HCT116 (cell line): ENCODE data around the gene BTBD9. TPM values are rescaled to one million over a fixed set of nuclear protein-coding genes. Genes with fewer than 3 reads are reported as not detected.

Experiments
- ATAC-seq: fragments of 200-7000 bp; cut with Tn5 transposase; 2 replicates; pipeline ENCODE4 v1.9.1; 2020; ENCODE audit warnings: mild to moderate bottlenecking, moderate library complexity
- BruUV-seq: library from RNA; stranded (reverse); fragments of 400-500 nt; replicated peaks from 2 replicates; lab custom pipeline; 2021; lab: Mats Ljungman, UMichigan
- CTCF ChIA-PET: fragments of 300-600 bp; sonication (Branson Sonifier 250); formaldehyde crosslinking; loops from one replicate; lab custom pipeline; 2021; ENCODE audit warnings: antibody characterized with exemption; lab: Charles Lee
- POLR2A ChIA-PET: fragments of 300-600, 350-600 bp; sonication (Branson Sonifier 250); formaldehyde crosslinking; loops from one replicate; lab custom pipeline; 2021; ENCODE audit warnings: antibody characterized with exemption; lab: Charles Lee
- RAD21 ChIA-PET, 2 experiments: fragments of 300-600 bp; sonication (Branson Sonifier 250); formaldehyde crosslinking; loops; one replicate each; lab custom pipeline; 2023; ENCODE audit warnings: low total read pairs in 2 of 2; ENCODE audit not compliant: uncharacterized antibody in 2 of 2, unreplicated experiment in 2 of 2, low non-redundant PET in 1 of 2; lab: Charles Lee
- DNase-seq: peaks from one replicate; pipeline ENCODE4 v3.0.0-alpha.2; 2010; ENCODE audit warnings: low read depth, low spot score
- H2AFZ ChIP-seq: fragments of 200-600 bp; shearing (Covaris generic), sonication (generic); 2 replicates; pipeline ENCODE4 v1.6.1; 2017; ENCODE audit warnings: low read depth, mixed run types, mixed read lengths, antibody characterized with exemption, low read length; ENCODE audit not compliant: poor library complexity, severe bottlenecking
- H3K27ac ChIP-seq: 2 replicates; pipeline ENCODE4 v1.5.1; 2012; ENCODE audit warnings: low read depth, low read length
- H3K27me3 ChIP-seq: fragments of 200-600 bp; sonication (generic); 2 replicates; pipeline ENCODE4 v1.6.1; 2016; ENCODE audit warnings: mixed run types, low read length, mixed read lengths; ENCODE audit not compliant: insufficient read depth
- H3K36me3 ChIP-seq, 2 experiments: fragments of 200-500 bp in 1 of 2; fragments of 200-600 bp in 1 of 2; sonication (Bioruptor generic) in 1 of 2; sonication (generic) in 1 of 2; 2 replicates each; pipeline versions ENCODE4 v1.5.1 to v1.6.1; 2014 to 2016; ENCODE audit warnings: low read length in 2 of 2, inconsistent platforms in 1 of 2, mixed read lengths in 1 of 2, mixed run types in 1 of 2; ENCODE audit not compliant: insufficient read depth in 2 of 2, control insufficient read depth in 1 of 2
- H3K4me1 ChIP-seq, 2 experiments: fragments of 200-600 bp in 1 of 2; sonication (generic) in 1 of 2; 2 replicates each; pipeline versions ENCODE4 v1.5.1 to v1.6.1; 2012 to 2017; ENCODE audit warnings: low read length in 2 of 2, inconsistent platforms in 1 of 2, mild to moderate bottlenecking in 1 of 2, mixed read lengths in 1 of 2, mixed run types in 1 of 2, moderate library complexity in 1 of 2; ENCODE audit not compliant: insufficient read depth in 2 of 2, control insufficient read depth in 1 of 2
- H3K4me2 ChIP-seq: fragments of 200-600 bp; sonication (generic); 2 replicates; pipeline ENCODE4 v1.6.1; 2017; ENCODE audit warnings: mixed run types, low read length, mixed read lengths
- H3K4me3 ChIP-seq, 2 experiments: fragments of 200-600 bp in 1 of 2; sonication (generic) in 1 of 2; replicated peaks in 1 of 2; 2 replicates each; pipeline ENCODE4 v1.5.1; 2011 to 2016; ENCODE audit warnings: low read length in 2 of 2, control low read depth in 1 of 2, low read depth in 1 of 2, mild to moderate bottlenecking in 1 of 2, mixed read lengths in 1 of 2, mixed run types in 1 of 2
- H3K79me2 ChIP-seq: fragments of 200-600 bp; sonication (generic); 2 replicates; pipeline ENCODE4 v1.6.1; 2017; ENCODE audit warnings: mild to moderate bottlenecking, mixed run types, low read length, moderate library complexity, mixed read lengths; ENCODE audit not compliant: insufficient read depth
- H3K9ac ChIP-seq: fragments of 200-600 bp; sonication (generic); 2 replicates; pipeline ENCODE4 v1.6.1; 2016; ENCODE audit warnings: low read length, mixed read lengths
- H3K9me2 ChIP-seq: fragments of 200-600 bp; sonication (generic), shearing (Covaris generic); 2 replicates; pipeline ENCODE4 v1.6.1; 2017; ENCODE audit warnings: mixed run types, mild to moderate bottlenecking, moderate library complexity; ENCODE audit not compliant: insufficient read depth
- H3K9me3 ChIP-seq, 2 experiments: fragments of 200-500 bp in 1 of 2; fragments of 200-600 bp in 1 of 2; sonication (Bioruptor generic) in 1 of 2; sonication (generic) in 1 of 2; 2 replicates each; pipeline ENCODE4 v1.6.1; 2014 to 2017; ENCODE audit warnings: low read length in 2 of 2, mixed read lengths in 2 of 2, inconsistent platforms in 1 of 2, low read depth in 1 of 2, mild to moderate bottlenecking in 1 of 2, mixed run types in 1 of 2, moderate library complexity in 1 of 2; ENCODE audit not compliant: control insufficient read depth in 1 of 2, insufficient read depth in 1 of 2
- H4K20me1 ChIP-seq: fragments of 200-600 bp; sonication (generic), shearing (Covaris generic); 2 replicates; pipeline ENCODE4 v1.6.1; 2017; ENCODE audit warnings: mixed run types, mild to moderate bottlenecking, moderate library complexity; ENCODE audit not compliant: insufficient read depth
- ATF3 ChIP-seq: IDR thresholded peaks from 2 replicates; pipeline ENCODE4 v1.6.1; 2012
- CBX3 ChIP-seq: IDR thresholded peaks from 2 replicates; pipeline ENCODE4 v1.6.1; 2012; ENCODE audit warnings: low read depth
- CTCF ChIP-seq, 3 experiments: fragments of 200-600 bp in 1 of 3; sonication (generic) in 1 of 3; IDR thresholded peaks in 2 of 3; conservative IDR thresholded peaks in 1 of 3; 2 replicates each; pipeline ENCODE4 v1.5.1; 2012 to 2017; ENCODE audit warnings: low read depth in 2 of 3, low read length in 2 of 3, antibody characterized with exemption in 1 of 3, borderline replicate concordance in 1 of 3, control low read depth in 1 of 3, mild to moderate bottlenecking in 1 of 3, mixed read lengths in 1 of 3, mixed run types in 1 of 3, moderate library complexity in 1 of 3; ENCODE audit not compliant: insufficient read depth in 1 of 3
- ELF1 ChIP-seq: IDR thresholded peaks from 2 replicates; pipeline ENCODE4 v1.6.1; 2012; ENCODE audit warnings: low read depth, borderline replicate concordance
- FOSL1 ChIP-seq: IDR thresholded peaks from 2 replicates; pipeline ENCODE4 v1.6.1; 2012; ENCODE audit warnings: low read depth
- JUND ChIP-seq: IDR thresholded peaks from 2 replicates; pipeline ENCODE4 v1.6.1; 2012
- MAX ChIP-seq: IDR thresholded peaks from 2 replicates; pipeline ENCODE4 v1.6.1; 2012
- POLR2A ChIP-seq: IDR thresholded peaks from 2 replicates; pipeline ENCODE4 v1.7.0; 2011; ENCODE audit warnings: borderline replicate concordance; ENCODE audit not compliant: insufficient read depth, insufficient read length; ENCODE audit errors: extremely low read depth
- REST ChIP-seq: IDR thresholded peaks from 2 replicates; pipeline ENCODE4 v1.6.1; 2012; ENCODE audit warnings: low read depth
- SIN3A ChIP-seq: IDR thresholded peaks from 2 replicates; pipeline ENCODE4 v1.6.1; 2012; ENCODE audit warnings: low read depth
- SP1 ChIP-seq: IDR thresholded peaks from 2 replicates; pipeline ENCODE4 v1.6.1; 2012; ENCODE audit warnings: low read depth
- SRF ChIP-seq: IDR thresholded peaks from 2 replicates; pipeline ENCODE4 v1.6.1; 2012; ENCODE audit warnings: low read depth
- TCF7L2 ChIP-seq: IDR thresholded peaks from 2 replicates; pipeline ENCODE4 v1.7.0; 2011; ENCODE audit warnings: borderline replicate concordance, inconsistent platforms; ENCODE audit not compliant: insufficient read depth, insufficient read length; ENCODE audit errors: extremely low read depth
- YY1 ChIP-seq: IDR thresholded peaks from 2 replicates; pipeline ENCODE4 v1.6.1; 2011; ENCODE audit warnings: low read length, low read depth, moderate library complexity, mild to moderate bottlenecking; ENCODE audit not compliant: insufficient replicate concordance; ENCODE audit errors: extremely low read depth
- ZBTB33 ChIP-seq: IDR thresholded peaks from 2 replicates; pipeline ENCODE4 v1.6.1; 2011; ENCODE audit warnings: mild to moderate bottlenecking, low read length, moderate library complexity; ENCODE audit not compliant: insufficient replicate concordance; ENCODE audit errors: extremely low read depth
- intact Hi-C: fragments of 100-400 bp; cut with micrococcal nuclease; formaldehyde crosslinking; loops from 2 replicates; pipeline ENCODE4 v1.10.0; 2022
- total RNA-seq: library from RNA; stranded (reverse); gene quantifications from one replicate; pipeline ENCODE4 v1.2.1, GENCODE V29; 2021; ENCODE audit not compliant: unreplicated experiment

Gene BTBD9
- total RNA-seq, 1 experiment from 2014 or later, result 10.9 TPM

- TF ChIP-seq YY1, result no peak
- TF ChIP-seq JUND, result no peak
- TF ChIP-seq, all 23 proteins: peak for 0
These were observed 319.4 kb downstream of the BTBD9 start (continued) for GRCh38 chr6:38320358-38320757.

- RAD21 ChIA-PET, result interaction anchor here (0.5 to 0.6 kb wide), 2 partner anchors 10 to 877 kb away, joined by 3 read pairs; no protein-coding TSS in a partner anchor
- CTCF ChIA-PET, result no interaction called here
- no peak for ATAC-seq
- TF ChIP-seq SIN3A (no peak), ATF3 (no peak), ELF1 (no peak), JUND (no peak), MAX (no peak), TCF7L2 (no peak), FOSL1 (no peak), REST (no peak), SP1 (no peak), ZBTB33 (no peak), CBX3 (no peak), SRF (no peak), CTCF (IDR thresholded peaks at IDR 0.05 in 2 of 3, conservative IDR thresholded peaks at IDR 0.05 in 1 of 3; ENCODE audit: borderline replicate concordance in 1 of 3, insufficient read depth in 1 of 3, low read depth in 2 of 3, low read length in 2 of 3) (no peak), YY1 (no peak), POLR2A (no peak)
These were observed 320.2 kb downstream of the BTBD9 start for GRCh38 chr6:38319256-38320212.

More at GRCh38 chr6:38319256-38320212, 320.2 kb downstream of the BTBD9 start:
- Histone ChIP-seq H3K27me3 (0 out of 2 replicates have a peak, but pooled peaks cover 4% of the 10 kb centered on the region), H3K79me2 (no peaks in the 10 kb centered on the region), H2AFZ (no peak overlapping the region), H3K9me3 (no peaks in the 10 kb centered on the region), H3K9me2 (no peaks in the 10 kb centered on the region), H3K4me1 (no peaks in the 10 kb centered on the region; a peak in 1 of 4 replicates), H3K27ac (no peak overlapping the region), H3K4me2 (no peak overlapping the region), H3K4me3 (no peak overlapping the region), H3K9ac (no peak overlapping the region), H4K20me1 (no peaks in the 10 kb centered on the region), H3K36me3 (no peaks in the 10 kb centered on the region)
- intact Hi-C loops, result no loop called here
- no TSS peak for BruUV-seq
- POLR2A ChIA-PET, result no interaction called here
- DNase-seq, result no peak
